Measurements from ENCODE around the gene ATP6V1F. TPM values are rescaled to one million over a fixed set of nuclear protein-coding genes. Genes with fewer than 3 reads are reported as not detected.

ATP6V1F gene
- polyA plus RNA-seq, 1 donor: 193 TPM

DNA sequence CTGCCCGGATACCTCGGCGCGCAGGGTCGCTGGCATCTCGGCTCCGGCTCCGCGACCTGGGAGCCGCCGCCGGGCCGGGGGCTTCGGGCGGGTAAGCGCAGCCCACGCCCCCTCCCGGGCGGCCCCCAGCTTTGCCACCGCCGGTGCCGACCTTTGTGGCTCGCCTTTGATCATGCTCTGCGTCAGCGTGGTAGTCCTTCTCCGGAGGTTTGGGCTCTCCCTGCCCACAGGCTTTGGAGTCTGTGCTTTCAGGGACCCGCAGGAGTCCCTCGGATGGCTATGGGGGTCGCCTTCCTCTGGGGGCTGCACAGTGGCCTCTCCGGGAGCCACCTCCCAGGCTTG is 7.3 kb downstream of the ATP6V1F start:
- no peak for DNase-seq
- H3K36me3 ChIP-seq (ENCODE audit: control insufficient read depth, insufficient read depth, low read length): peaks cover 17% of the 10 kb centered on the region
- H3K4me3 ChIP-seq (ENCODE audit: low read length): no peak overlapping the region
- H3K27ac ChIP-seq (ENCODE audit: low read length): no peak overlapping the region
- peaks cover 8% of the 10 kb centered on the region for H3K27me3 ChIP-seq (ENCODE audit: control insufficient read depth, insufficient read depth, low read length)
- no CpG with 5 or more reads among the region's 30 CpGs for WGBS (ENCODE audit: insufficient coverage, low lambda C conversion rate)
- peaks cover 43% of the 10 kb centered on the region for H3K4me1 ChIP-seq (ENCODE audit: control insufficient read depth, insufficient read depth, low read length)
- no peaks in the 10 kb centered on the region for H3K9me3 ChIP-seq (ENCODE audit: control insufficient read depth, low read depth, low read length)

DNA sequence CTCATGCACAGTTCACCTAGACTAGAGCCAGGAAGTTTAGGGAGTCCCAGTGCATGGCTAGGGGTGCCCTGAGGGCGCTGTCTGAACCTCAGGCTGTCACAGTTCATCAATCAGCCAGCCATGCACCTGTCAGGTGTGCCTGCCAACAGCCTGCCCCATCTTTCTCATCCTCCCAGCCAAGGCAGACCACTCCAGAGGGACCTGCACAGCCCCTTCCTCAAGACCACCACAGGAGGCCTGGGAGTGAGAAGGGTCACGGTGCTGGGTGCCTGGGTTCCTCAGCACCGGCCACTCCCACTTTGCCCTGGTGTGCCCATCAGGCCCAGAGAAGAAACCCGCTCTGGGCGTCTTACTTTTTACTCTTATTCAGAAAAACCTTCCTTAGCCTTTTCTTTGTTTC is 8.4 kb downstream of the ATP6V1F start:
- Histone ChIP-seq H3K4me1 (ENCODE audit: control insufficient read depth, insufficient read depth, low read length) (peaks cover 49% of the 10 kb centered on the region), H3K27me3 (ENCODE audit: control insufficient read depth, insufficient read depth, low read length) (peaks cover 8% of the 10 kb centered on the region), H3K27ac (ENCODE audit: low read length) (no peak overlapping the region), H3K9me3 (ENCODE audit: control insufficient read depth, low read depth, low read length) (no peaks in the 10 kb centered on the region), H3K36me3 (ENCODE audit: control insufficient read depth, insufficient read depth, low read length) (peaks cover 7% of the 10 kb centered on the region), H3K4me3 (ENCODE audit: low read length) (no peak overlapping the region)
- no CpG with 5 or more reads among the region's 5 CpGs for WGBS (ENCODE audit: insufficient coverage, low lambda C conversion rate)
- DNase-seq: no peak

DNA sequence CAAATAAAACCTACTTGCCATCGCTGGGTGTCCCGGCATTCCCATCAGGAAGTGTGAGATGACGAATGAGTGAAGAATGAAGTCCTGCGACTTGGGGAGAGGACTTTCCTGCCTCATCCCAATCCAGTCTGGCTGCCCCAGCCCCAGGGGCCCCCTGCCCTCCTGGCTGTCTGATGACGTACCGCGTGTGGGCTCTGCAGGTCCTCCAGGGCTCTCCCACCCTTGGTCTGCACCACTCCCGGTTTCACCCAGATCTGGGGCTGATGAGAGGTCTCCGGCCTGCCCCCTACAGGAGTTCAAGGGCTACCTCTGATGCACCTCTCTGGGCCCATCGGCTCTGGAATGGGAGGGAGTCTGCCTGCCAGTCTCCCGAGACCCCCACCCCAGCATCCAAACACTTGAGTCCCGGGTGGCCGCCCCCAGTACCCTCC is 9.8 kb downstream of the ATP6V1F start:
- no peaks in the 10 kb centered on the region for H3K36me3 ChIP-seq (ENCODE audit: control insufficient read depth, insufficient read depth, low read length)
- no CpG with 5 or more reads among the region's 13 CpGs for WGBS (ENCODE audit: insufficient coverage, low lambda C conversion rate)
- DNase-seq: no peak
- H3K27ac ChIP-seq (ENCODE audit: low read length): no peak overlapping the region
- H3K4me1 ChIP-seq (ENCODE audit: control insufficient read depth, insufficient read depth, low read length): peaks cover 62% of the 10 kb centered on the region
- no peak overlapping the region for H3K4me3 ChIP-seq (ENCODE audit: low read length)
- no peaks in the 10 kb centered on the region for H3K9me3 ChIP-seq (ENCODE audit: control insufficient read depth, low read depth, low read length)
- peaks cover 8% of the 10 kb centered on the region for H3K27me3 ChIP-seq (ENCODE audit: control insufficient read depth, insufficient read depth, low read length)

DNA sequence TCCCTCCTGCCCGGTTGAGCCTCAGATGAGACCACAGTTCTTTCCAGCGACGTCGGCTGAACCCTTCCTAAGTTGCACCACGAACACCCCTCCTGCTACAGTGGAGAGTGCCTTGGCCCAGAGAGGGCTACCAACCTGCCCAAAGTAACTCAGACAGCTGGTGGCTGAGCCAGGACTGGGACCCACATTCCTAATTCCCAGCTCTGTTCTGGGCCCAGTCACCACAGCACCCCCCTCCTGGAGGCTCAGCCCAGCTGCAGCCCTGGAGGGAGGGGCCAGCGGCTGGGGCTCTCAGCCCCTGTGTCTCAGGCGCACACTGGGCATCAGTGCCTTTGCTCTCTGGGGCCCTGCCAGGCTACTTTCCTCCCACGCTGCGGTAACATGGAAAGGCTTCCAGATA is 10.6 kb downstream of the ATP6V1F start:
- peaks cover 57% of the 10 kb centered on the region for H3K4me1 ChIP-seq (ENCODE audit: control insufficient read depth, insufficient read depth, low read length)
- H3K4me3 ChIP-seq (ENCODE audit: low read length): no peak overlapping the region
- H3K36me3 ChIP-seq (ENCODE audit: control insufficient read depth, insufficient read depth, low read length): no peaks in the 10 kb centered on the region
- H3K27ac ChIP-seq (ENCODE audit: low read length): no peak overlapping the region
- WGBS (ENCODE audit: insufficient coverage, low lambda C conversion rate): no CpG with 5 or more reads among the region's 9 CpGs
- peaks cover 8% of the 10 kb centered on the region for H3K27me3 ChIP-seq (ENCODE audit: control insufficient read depth, insufficient read depth, low read length)
- no peaks in the 10 kb centered on the region for H3K9me3 ChIP-seq (ENCODE audit: control insufficient read depth, low read depth, low read length)
- DNase-seq: no peak

DNA sequence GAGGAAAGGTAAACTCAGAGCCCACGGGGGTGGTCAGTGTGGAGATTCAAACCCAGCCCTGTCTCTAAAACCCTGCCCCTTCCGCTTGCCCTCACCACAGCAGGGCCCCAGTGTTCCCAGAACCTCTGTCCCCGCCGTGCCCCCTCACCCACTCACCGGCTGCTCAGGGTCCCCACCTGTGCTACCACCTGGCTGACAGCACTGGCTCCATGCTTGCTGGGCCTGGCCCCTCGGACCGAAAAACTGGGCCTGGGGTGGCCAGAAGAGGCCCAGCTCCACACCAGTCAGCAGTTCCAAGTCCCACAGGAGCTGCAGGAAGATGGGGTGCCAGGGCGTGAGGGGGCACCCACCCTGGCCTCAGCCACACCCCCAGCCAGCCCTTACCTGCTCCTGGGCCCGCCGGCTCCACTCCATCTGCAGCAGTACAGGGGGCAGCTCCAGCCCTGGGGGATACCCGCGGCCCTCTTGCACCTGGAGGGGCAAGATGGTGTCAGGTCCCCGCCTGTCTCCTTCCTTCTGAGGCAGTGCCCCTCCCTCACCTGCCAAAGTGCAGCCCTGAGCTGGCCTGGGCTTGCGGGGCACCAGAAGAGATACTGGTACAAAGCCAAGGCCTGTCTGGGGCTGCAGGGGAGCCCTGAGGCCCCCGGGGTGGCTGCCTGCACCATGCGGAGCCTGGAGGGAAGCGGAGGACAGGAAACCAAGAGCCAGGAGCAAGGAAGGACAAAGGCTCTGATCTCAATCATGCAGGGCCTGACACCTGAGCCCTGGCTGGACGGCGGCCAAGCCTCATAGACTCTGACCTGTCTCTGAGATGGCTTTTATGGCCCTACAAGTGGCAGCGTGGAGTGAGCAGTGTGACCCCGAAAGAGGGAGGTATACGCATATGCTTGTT is 11.7 kb downstream of the ATP6V1F start:
- H3K27ac ChIP-seq (ENCODE audit: low read length): peak overlapping the region; percentile 66
- no CpG with 5 or more reads among the region's 22 CpGs for WGBS (ENCODE audit: insufficient coverage, low lambda C conversion rate)
- peak; percentile 88 to 94 for DNase-seq
- H3K4me1 ChIP-seq (ENCODE audit: control insufficient read depth, insufficient read depth, low read length): peaks cover 50% of the 10 kb centered on the region
- H3K4me3 ChIP-seq (ENCODE audit: low read length): peak overlapping the region; percentile 17
- peaks cover 8% of the 10 kb centered on the region for H3K27me3 ChIP-seq (ENCODE audit: control insufficient read depth, insufficient read depth, low read length)
- peaks cover 1% of the 10 kb centered on the region for H3K9me3 ChIP-seq (ENCODE audit: control insufficient read depth, low read depth, low read length)
- no peaks in the 10 kb centered on the region for H3K36me3 ChIP-seq (ENCODE audit: control insufficient read depth, insufficient read depth, low read length)

DNA sequence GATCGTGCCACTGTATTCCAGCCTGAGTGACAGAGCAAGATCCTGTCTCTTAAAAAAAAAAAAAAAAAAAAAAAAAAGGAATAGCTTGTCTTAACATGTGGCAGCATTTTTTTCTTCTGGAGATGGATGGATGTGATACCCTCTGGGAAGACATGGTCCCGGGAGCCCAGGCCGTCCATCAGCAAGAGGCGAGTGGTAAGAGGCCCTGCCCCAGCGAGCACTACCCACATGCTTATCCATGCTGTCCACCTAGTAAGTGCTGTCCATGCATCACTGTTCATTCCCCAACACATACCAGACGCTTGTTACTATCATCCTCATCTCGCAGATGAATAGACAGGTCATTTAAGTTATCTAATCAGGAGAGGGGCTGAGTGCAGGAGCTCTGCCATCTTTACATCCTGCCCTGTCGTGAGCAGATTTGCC is 12.9 kb downstream of the ATP6V1F start:
- peaks cover 4% of the 10 kb centered on the region for H3K9me3 ChIP-seq (ENCODE audit: control insufficient read depth, low read depth, low read length)
- DNase-seq: no peak
- no peak overlapping the region for H3K4me3 ChIP-seq (ENCODE audit: low read length)
- no peak overlapping the region for H3K27ac ChIP-seq (ENCODE audit: low read length)
- peaks cover 1% of the 10 kb centered on the region for H3K27me3 ChIP-seq (ENCODE audit: control insufficient read depth, insufficient read depth, low read length)
- no peaks in the 10 kb centered on the region for H3K36me3 ChIP-seq (ENCODE audit: control insufficient read depth, insufficient read depth, low read length)
- no CpG with 5 or more reads among the region's 8 CpGs for whole genome bisulfite sequencing (ENCODE audit: insufficient coverage, low lambda C conversion rate)
- H3K4me1 ChIP-seq (ENCODE audit: control insufficient read depth, insufficient read depth, low read length): peaks cover 45% of the 10 kb centered on the region

DNA sequence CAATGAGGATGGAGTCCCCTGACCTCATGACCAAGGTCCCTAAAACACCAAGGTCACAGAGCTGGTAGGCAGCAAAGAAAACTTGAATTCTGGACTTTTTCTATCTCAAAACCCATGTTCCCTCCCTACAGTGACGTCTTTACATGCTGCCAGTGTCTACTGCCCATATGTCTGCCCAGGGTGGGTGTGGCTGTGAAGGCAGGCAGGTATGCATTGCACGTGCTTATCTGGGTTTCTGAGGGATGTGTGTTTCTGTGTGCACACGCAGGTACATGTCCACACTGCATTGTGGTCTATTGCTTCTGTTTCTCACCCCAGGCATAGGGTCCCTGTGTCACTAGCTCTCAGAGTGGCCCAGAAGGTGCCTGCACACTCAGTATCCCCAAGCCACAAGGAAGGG is 13.5 kb downstream of the ATP6V1F start:
- DNase-seq: peak; percentile 57 to 73
- no CpG with 5 or more reads among the region's 3 CpGs for WGBS (ENCODE audit: insufficient coverage, low lambda C conversion rate)
- H3K27ac ChIP-seq (ENCODE audit: low read length): no peak overlapping the region

DNA sequence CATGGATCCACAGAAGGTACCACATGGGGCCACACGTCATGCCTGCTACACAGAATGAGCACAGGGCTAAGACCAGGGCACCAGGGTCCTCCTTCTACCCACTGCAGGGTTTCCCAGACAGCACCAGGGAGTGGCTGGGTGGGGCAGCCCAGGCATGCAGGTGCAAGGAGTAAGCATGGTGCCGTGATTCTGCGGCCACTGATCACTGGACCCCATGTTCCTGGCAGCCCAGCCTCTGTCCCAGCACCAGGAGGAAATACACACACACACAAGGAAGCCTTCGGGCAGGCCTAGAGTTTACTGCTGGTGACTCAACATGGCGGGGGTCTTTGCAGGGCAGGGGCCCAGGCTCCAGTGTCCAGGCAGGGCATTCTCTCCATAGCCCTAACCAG is 13.9 kb downstream of the ATP6V1F start:
- WGBS (ENCODE audit: insufficient coverage, low lambda C conversion rate): no CpG with 5 or more reads among the region's 5 CpGs
- Histone ChIP-seq H3K4me3 (ENCODE audit: low read length) (no peak overlapping the region), H3K27me3 (ENCODE audit: control insufficient read depth, insufficient read depth, low read length) (no peaks in the 10 kb centered on the region), H3K27ac (ENCODE audit: low read length) (no peak overlapping the region), H3K9me3 (ENCODE audit: control insufficient read depth, low read depth, low read length) (peaks cover 4% of the 10 kb centered on the region), H3K4me1 (ENCODE audit: control insufficient read depth, insufficient read depth, low read length) (peaks cover 45% of the 10 kb centered on the region), H3K36me3 (ENCODE audit: control insufficient read depth, insufficient read depth, low read length) (no peaks in the 10 kb centered on the region)
- peak; percentile 77 to 79 for DNase-seq

More for the DNA sequence above, 13.5 kb downstream of the ATP6V1F start:
- peaks cover 4% of the 10 kb centered on the region for H3K9me3 ChIP-seq (ENCODE audit: control insufficient read depth, low read depth, low read length)
- H3K27me3 ChIP-seq (ENCODE audit: control insufficient read depth, insufficient read depth, low read length): no peaks in the 10 kb centered on the region
- H3K36me3 ChIP-seq (ENCODE audit: control insufficient read depth, insufficient read depth, low read length): no peaks in the 10 kb centered on the region
- no peak overlapping the region for H3K4me3 ChIP-seq (ENCODE audit: low read length)
- peaks cover 45% of the 10 kb centered on the region for H3K4me1 ChIP-seq (ENCODE audit: control insufficient read depth, insufficient read depth, low read length)

DNA sequence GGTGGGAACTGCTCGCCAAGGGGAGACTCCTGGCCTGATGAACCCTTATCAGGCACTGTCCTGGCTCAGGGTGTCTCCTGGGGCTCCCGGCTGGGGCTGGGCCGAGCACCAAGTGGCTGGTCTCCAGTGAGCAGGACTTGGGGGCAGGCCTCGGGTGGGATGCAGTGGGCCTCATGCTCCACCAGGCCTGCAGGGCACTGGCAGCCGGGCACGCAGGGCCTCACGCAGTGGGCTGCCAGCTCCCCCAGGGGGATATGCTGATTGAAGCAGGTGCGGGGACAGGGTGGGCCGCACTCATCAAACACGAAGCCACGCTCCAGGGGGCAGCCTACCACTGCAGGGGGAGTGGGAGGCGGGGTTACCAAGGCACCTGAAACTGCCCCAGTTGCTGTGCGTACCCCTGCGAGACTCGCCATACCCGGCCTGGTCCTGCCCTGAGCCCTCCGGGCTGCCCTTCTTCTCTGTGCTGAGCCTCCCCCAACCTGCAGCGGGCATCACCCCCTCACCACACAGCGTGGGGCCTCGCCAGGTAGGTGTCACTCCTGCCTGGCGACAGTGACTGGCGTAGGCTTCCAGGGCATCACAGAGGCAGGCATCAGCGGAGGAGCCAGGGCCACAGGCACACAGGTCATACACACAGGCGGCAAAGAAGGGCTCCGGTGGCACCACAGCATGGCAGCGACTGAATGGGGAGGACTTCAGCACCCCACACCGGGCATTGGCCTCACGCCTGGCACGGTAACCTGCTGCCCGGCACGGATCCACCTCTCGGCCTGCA is 14.5 kb downstream of the ATP6V1F start:
- H3K27ac ChIP-seq (ENCODE audit: low read length): no peak overlapping the region
- no CpG with 5 or more reads among the region's 32 CpGs for WGBS (ENCODE audit: insufficient coverage, low lambda C conversion rate)
- no peaks in the 10 kb centered on the region for H3K36me3 ChIP-seq (ENCODE audit: control insufficient read depth, insufficient read depth, low read length)
- peaks cover 4% of the 10 kb centered on the region for H3K9me3 ChIP-seq (ENCODE audit: control insufficient read depth, low read depth, low read length)
- peaks cover 45% of the 10 kb centered on the region for H3K4me1 ChIP-seq (ENCODE audit: control insufficient read depth, insufficient read depth, low read length)
- H3K4me3 ChIP-seq (ENCODE audit: low read length): no peak overlapping the region
- no peak for DNase-seq
- H3K27me3 ChIP-seq (ENCODE audit: control insufficient read depth, insufficient read depth, low read length): no peaks in the 10 kb centered on the region

DNA sequence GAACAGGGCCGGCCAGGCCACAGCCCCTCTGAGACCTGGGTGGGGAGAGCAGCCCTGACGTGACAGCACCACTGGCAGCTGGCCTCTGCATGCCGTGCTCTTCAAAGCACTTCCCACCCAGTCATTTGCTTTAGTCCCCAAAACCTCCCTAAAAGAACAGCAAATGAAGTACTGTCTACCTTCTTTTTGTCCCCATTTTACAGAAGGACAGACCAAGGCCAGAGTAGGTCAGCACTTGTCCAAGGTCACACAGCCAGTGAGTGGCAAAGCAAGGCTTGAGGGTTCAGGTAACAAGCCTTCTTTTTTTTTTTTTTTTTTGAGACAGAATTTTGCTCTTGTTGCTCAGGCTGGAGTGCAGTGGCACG is 15.1 kb downstream of the ATP6V1F start:
- H3K4me1 ChIP-seq (ENCODE audit: control insufficient read depth, insufficient read depth, low read length): peaks cover 44% of the 10 kb centered on the region
- H3K9me3 ChIP-seq (ENCODE audit: control insufficient read depth, low read depth, low read length): peaks cover 4% of the 10 kb centered on the region
- WGBS (ENCODE audit: insufficient coverage, low lambda C conversion rate): no CpG with 5 or more reads among the region's 4 CpGs
- H3K27ac ChIP-seq (ENCODE audit: low read length): no peak overlapping the region
- H3K4me3 ChIP-seq (ENCODE audit: low read length): no peak overlapping the region
- no peak for DNase-seq
- H3K36me3 ChIP-seq (ENCODE audit: control insufficient read depth, insufficient read depth, low read length): no peaks in the 10 kb centered on the region
- no peaks in the 10 kb centered on the region for H3K27me3 ChIP-seq (ENCODE audit: control insufficient read depth, insufficient read depth, low read length)

Measured in large intestine (tissue), 3 donors.